Right atrium auricular region (tissue), 2 donors: ENCODE data around the gene GRK1. TPM values are rescaled to one million over a fixed set of nuclear protein-coding genes. Genes with fewer than 3 reads are reported as not detected.

ENCODE experiments used
- DNase-seq: peaks from one replicate; pipeline ENCODE4 v3.0.0-alpha.2; 2019; ENCODE audit warnings: low spot score
- H3K27ac ChIP-seq, 2 donors: fragments of 200-600 bp; sonication (generic); 1 replicate in 1 of 2; 2 replicates in 1 of 2; pipeline ENCODE4 v1.5.1; 2016 to 2019
- H3K27me3 ChIP-seq, 2 donors: fragments of 200-600 bp; sonication (generic); one replicate each; pipeline versions ENCODE4 v1.5.1 to v1.6.0; 2017 to 2019
- H3K36me3 ChIP-seq: fragments of 200-600 bp; sonication (generic); one replicate; pipeline ENCODE4 v1.5.1; 2016
- H3K4me1 ChIP-seq, 2 donors: fragments of 200-600 bp; sonication (generic); one replicate each; pipeline versions ENCODE4 v1.5.1 to v1.6.0; 2017 to 2019
- H3K4me3 ChIP-seq, 2 donors: fragments of 200-600 bp; sonication (generic); 1 replicate in 1 of 2; 2 replicates in 1 of 2; pipeline ENCODE4 v1.5.1; 2017 to 2019; ENCODE audit warnings: mild to moderate bottlenecking in 1 of 2, moderate library complexity in 1 of 2
- H3K9me3 ChIP-seq, 2 donors: fragments of 200-600 bp; sonication (generic); one replicate each; pipeline ENCODE4 v1.5.1; 2019
- CTCF ChIP-seq, 2 donors: fragments of 200-600 bp; sonication (generic); IDR thresholded peaks; one replicate each; pipeline ENCODE4 v1.5.1; 2019; ENCODE audit warnings: antibody characterized with exemption in 2 of 2
- total RNA-seq, 2 donors: library from RNA; depleted of rRNA; stranded (reverse); fragments of >200 nt; gene quantifications; one replicate each; pipeline ENCODE4 v1.1.0, GENCODE V29; 2016

The GRK1 gene
- total RNA-seq, 2 donors from 2014 or later = not detected

GRCh38 chr13:113774177-113775107 is 107.4 kb downstream of the GRK1 start:
- H3K36me3 ChIP-seq = no peaks in the 10 kb centered on the region
- no peaks in the 10 kb centered on the region for H3K4me1 ChIP-seq
- H3K27me3 ChIP-seq = no peaks in the 10 kb centered on the region
- no peak overlapping the region for H3K4me3 ChIP-seq
- no peak overlapping the region for H3K27ac ChIP-seq
- no peaks in the 10 kb centered on the region for H3K9me3 ChIP-seq
- TF ChIP-seq CTCF (IDR thresholded peaks at IDR 0.05) = no peak
- no peak for DNase-seq

- Histone ChIP-seq H3K4me1 (no peaks in the 10 kb centered on the region), H3K27me3 (no peaks in the 10 kb centered on the region), H3K4me3 (no peak overlapping the region), H3K27ac (no peak overlapping the region), H3K9me3 (no peaks in the 10 kb centered on the region), H3K36me3 (no peaks in the 10 kb centered on the region)
- DNase-seq = no peak
- no peak for TF ChIP-seq CTCF (IDR thresholded peaks at IDR 0.05)
Observed at GRCh38 chr13:113775451-113776145, 108.6 kb downstream of the GRK1 start.

GRCh38 chr13:113776231-113777125 is 109.5 kb downstream of the GRK1 start:
- no peak overlapping the region for H3K27ac ChIP-seq
- H3K9me3 ChIP-seq = no peaks in the 10 kb centered on the region
- no peak for DNase-seq
- no peaks in the 10 kb centered on the region for H3K27me3 ChIP-seq
- no peak for TF ChIP-seq CTCF (IDR thresholded peaks at IDR 0.05)
- no peak overlapping the region for H3K4me3 ChIP-seq
- H3K36me3 ChIP-seq = no peaks in the 10 kb centered on the region
- H3K4me1 ChIP-seq = no peaks in the 10 kb centered on the region

- no peaks in the 10 kb centered on the region for H3K27me3 ChIP-seq
- H3K4me1 ChIP-seq = no peaks in the 10 kb centered on the region
- DNase-seq = no peak
- H3K27ac ChIP-seq = no peak overlapping the region
- H3K4me3 ChIP-seq = no peak overlapping the region
- no peaks in the 10 kb centered on the region for H3K36me3 ChIP-seq
- no peak for TF ChIP-seq CTCF (IDR thresholded peaks at IDR 0.05)
- no peaks in the 10 kb centered on the region for H3K9me3 ChIP-seq
Observed at GRCh38 chr13:113777311-113778260, 110.6 kb downstream of the GRK1 start.

GRCh38 chr13:113781571-113781970 is 114.6 kb downstream of the GRK1 start:
- Histone ChIP-seq H3K4me3 (no peak overlapping the region), H3K27me3 (no peaks in the 10 kb centered on the region), H3K4me1 (no peaks in the 10 kb centered on the region), H3K36me3 (no peaks in the 10 kb centered on the region), H3K27ac (no peak overlapping the region), H3K9me3 (no peaks in the 10 kb centered on the region)
- no peak for TF ChIP-seq CTCF (IDR thresholded peaks at IDR 0.05)
- DNase-seq = no peak
